Trophoblast cell (in vitro differentiated cells and primary cell): ENCODE data around the gene TGFBR3L.

Experiments used
- DNase-seq, 2 donors: peaks; one replicate each; pipeline ENCODE4 v3.0.0-alpha.2; 2016
- H2AFZ ChIP-seq: 2 replicates; pipeline ENCODE4 v1.6.1; 2013; ENCODE audit warnings: low read length, moderate library complexity, mild to moderate bottlenecking; ENCODE audit not compliant: insufficient read depth, poor library complexity
- H2AK5ac ChIP-seq: 2 replicates; pipeline ENCODE4 v1.6.1; 2013; ENCODE audit warnings: mild to moderate bottlenecking, low read length
- H2BK120ac ChIP-seq: 2 replicates; pipeline ENCODE4 v1.6.1; 2013; ENCODE audit warnings: low read length, mild to moderate bottlenecking, moderate library complexity; ENCODE audit not compliant: insufficient read depth, poor library complexity
- H2BK12ac ChIP-seq: 2 replicates; pipeline ENCODE4 v1.6.1; 2013; ENCODE audit warnings: mild to moderate bottlenecking, low read length, moderate library complexity
- H2BK5ac ChIP-seq: 2 replicates; pipeline ENCODE4 v1.6.1; 2013; ENCODE audit warnings: low read length, low read depth, moderate library complexity, mild to moderate bottlenecking; ENCODE audit not compliant: poor library complexity
- H3K14ac ChIP-seq: 2 replicates; pipeline ENCODE4 v1.6.1; 2013; ENCODE audit warnings: mild to moderate bottlenecking, low read length
- H3K18ac ChIP-seq: 2 replicates; pipeline ENCODE4 v1.6.1; 2013; ENCODE audit warnings: mild to moderate bottlenecking, low read length
- H3K23ac ChIP-seq: 2 replicates; pipeline ENCODE4 v1.6.1; 2013; ENCODE audit warnings: low read length
- H3K27ac ChIP-seq: 2 replicates; pipeline ENCODE4 v1.5.1; 2013; ENCODE audit warnings: low read depth, mild to moderate bottlenecking, inconsistent platforms, low read length, moderate library complexity
- H3K27me3 ChIP-seq: 2 replicates; pipeline ENCODE4 v1.6.1; 2013; ENCODE audit warnings: inconsistent platforms, mild to moderate bottlenecking, low read length, moderate library complexity; ENCODE audit not compliant: insufficient read depth
- H3K36me3 ChIP-seq, 2 experiments: 1 replicate in 1 of 2; 2 replicates in 1 of 2; pipeline ENCODE4 v1.6.1; 2013; ENCODE audit warnings: low read length in 2 of 2, mild to moderate bottlenecking in 2 of 2, moderate library complexity in 1 of 2; ENCODE audit not compliant: insufficient read depth in 2 of 2, control insufficient read depth in 1 of 2
- H3K4ac ChIP-seq: 2 replicates; pipeline ENCODE4 v1.6.1; 2013; ENCODE audit warnings: low read depth, mild to moderate bottlenecking, low read length, moderate library complexity
- H3K4me1 ChIP-seq, 2 experiments: 1 replicate in 1 of 2; 2 replicates in 1 of 2; pipeline ENCODE4 v1.6.1; 2013; ENCODE audit warnings: low read length in 2 of 2, mild to moderate bottlenecking in 2 of 2, moderate library complexity in 1 of 2; ENCODE audit not compliant: insufficient read depth in 2 of 2, control insufficient read depth in 1 of 2
- H3K4me2 ChIP-seq: 2 replicates; pipeline ENCODE4 v1.6.1; 2013; ENCODE audit warnings: inconsistent platforms, mild to moderate bottlenecking, low read length, moderate library complexity
- H3K4me3 ChIP-seq: 2 replicates; pipeline ENCODE4 v1.5.1; 2013; ENCODE audit warnings: mild to moderate bottlenecking, low read depth, low read length, inconsistent platforms
- H3K79me1 ChIP-seq: one replicate; pipeline ENCODE4 v1.6.1; 2013; ENCODE audit warnings: low read length
- H3K79me2 ChIP-seq: 2 replicates; pipeline ENCODE4 v1.6.1; 2013; ENCODE audit warnings: low read length, mild to moderate bottlenecking; ENCODE audit not compliant: control insufficient read depth, insufficient read depth, poor library complexity
- H3K9ac ChIP-seq: 2 replicates; pipeline ENCODE4 v1.6.1; 2013; ENCODE audit warnings: mild to moderate bottlenecking, low read length
- H3K9me3 ChIP-seq: 2 replicates; pipeline ENCODE4 v1.6.1; 2013; ENCODE audit warnings: low read depth, mild to moderate bottlenecking, control low read depth, inconsistent platforms, low read length; ENCODE audit not compliant: insufficient read depth
- H4K12ac ChIP-seq: 2 replicates; pipeline ENCODE4 v1.6.1; 2013; ENCODE audit warnings: low read depth, mild to moderate bottlenecking, low read length, moderate library complexity
- H4K8ac ChIP-seq: 2 replicates; pipeline ENCODE4 v1.6.1; 2013; ENCODE audit warnings: low read depth, mild to moderate bottlenecking, low read length, moderate library complexity
- H4K91ac ChIP-seq: one replicate; pipeline ENCODE4 v1.6.1; 2013; ENCODE audit warnings: low read depth, mild to moderate bottlenecking, low read length, moderate library complexity
- WGBS: extraction: QIAGEN DNeasy Blood & Tissue Kit; methylation state at CpG from one replicate; pipeline ENCODE4 v1.1.7; 2013; ENCODE audit warnings: missing lambda C conversion rate; ENCODE audit not compliant: insufficient read length, insufficient coverage; ENCODE audit errors: extremely low coverage; 5-methylcytosine and 5-hydroxymethylcytosine counted together

Gene TGFBR3L

GRCh38 chr19:7963566-7963965 is 48.9 kb downstream of the TGFBR3L start:
- H3K14ac ChIP-seq, result no peak overlapping the region
- DNase-seq, result no peak
- no peak overlapping the region for H2BK12ac ChIP-seq
- no peak overlapping the region for H3K27ac ChIP-seq
- H3K4me1 ChIP-seq, result peaks cover 4 to 11% of the 10 kb centered on the region in 2 experiments
- WGBS, result no CpG with 5 or more reads among the region's 25 CpGs
- no peak overlapping the region for H2BK120ac ChIP-seq
- no peak overlapping the region for H3K9ac ChIP-seq
- no peaks in the 10 kb centered on the region for H3K79me2 ChIP-seq
- H3K4ac ChIP-seq, result no peak overlapping the region
- H2BK5ac ChIP-seq, result no peak overlapping the region
- no peak overlapping the region for H2AFZ ChIP-seq
- no peak overlapping the region for H2AK5ac ChIP-seq
- no peak overlapping the region for H3K4me3 ChIP-seq
- no peaks in the 10 kb centered on the region for H3K27me3 ChIP-seq
- peaks cover 4% of the 10 kb centered on the region for H3K79me1 ChIP-seq
- H4K91ac ChIP-seq, result no peak overlapping the region
- H4K8ac ChIP-seq, result no peak overlapping the region
- H3K18ac ChIP-seq, result no peak overlapping the region
- H3K23ac ChIP-seq, result no peak overlapping the region
- H3K4me2 ChIP-seq, result no peak overlapping the region
- H3K36me3 ChIP-seq, result peaks cover 52 to 67% of the 10 kb centered on the region in 2 experiments
- no peak overlapping the region for H4K12ac ChIP-seq
- H3K9me3 ChIP-seq, result no peaks in the 10 kb centered on the region

- Histone ChIP-seq H3K4me3 (no peak overlapping the region), H4K12ac (no peak overlapping the region), H3K18ac (peak overlapping the region; percentile 68), H2BK120ac (no peak overlapping the region), H4K91ac (peak overlapping the region; percentile 59), H3K23ac (no peak overlapping the region), H3K4me2 (peak overlapping the region; percentile 42), H3K4ac (no peak overlapping the region), H2BK12ac (peak overlapping the region; percentile 65), H3K27ac (peak overlapping the region; percentile 89), H3K9ac (no peak overlapping the region), H3K36me3 (peaks cover 59 to 69% of the 10 kb centered on the region in 2 experiments), H2AK5ac (peak overlapping the region; percentile 75), H2AFZ (no peak overlapping the region), H2BK5ac (peak overlapping the region; percentile 60), H3K4me1 (peaks cover 4 to 11% of the 10 kb centered on the region in 2 experiments), H4K8ac (peak overlapping the region; percentile 22), H3K79me1 (peaks cover 4% of the 10 kb centered on the region), H3K9me3 (no peaks in the 10 kb centered on the region), H3K27me3 (no peaks in the 10 kb centered on the region), H3K14ac (peak overlapping the region; percentile 72), H3K79me2 (no peaks in the 10 kb centered on the region)
- DNase-seq, result peak in 1 of 2 donors; percentile 46
- no CpG with 5 or more reads among the region's 12 CpGs for WGBS
Observed at GRCh38 chr19:7965259-7965841, 50.7 kb downstream of the TGFBR3L start.

- H3K36me3 ChIP-seq, result peaks cover 62 to 69% of the 10 kb centered on the region in 2 experiments
- peak overlapping the region; percentile 89 for H3K27ac ChIP-seq
- WGBS, result no CpG with 5 or more reads among the region's 12 CpGs
- H3K9ac ChIP-seq, result peak overlapping the region; percentile 17
- no peak overlapping the region for H3K4ac ChIP-seq
- H3K9me3 ChIP-seq, result no peaks in the 10 kb centered on the region
- H4K12ac ChIP-seq, result no peak overlapping the region
- peaks cover 4 to 11% of the 10 kb centered on the region in 2 experiments for H3K4me1 ChIP-seq
- H3K23ac ChIP-seq, result no peak overlapping the region
- H2BK120ac ChIP-seq, result peak overlapping the region; percentile 28
- peak overlapping the region; percentile 59 for H4K91ac ChIP-seq
- H3K79me2 ChIP-seq, result no peaks in the 10 kb centered on the region
- peak overlapping the region; percentile 22 for H4K8ac ChIP-seq
- H2AFZ ChIP-seq, result no peak overlapping the region
- H3K79me1 ChIP-seq, result peaks cover 4% of the 10 kb centered on the region
- H2AK5ac ChIP-seq, result peak overlapping the region; percentile 75
- peak overlapping the region; percentile 68 for H3K18ac ChIP-seq
- peak; percentile 87 for DNase-seq
- peak overlapping the region; percentile 72 for H3K14ac ChIP-seq
- H2BK5ac ChIP-seq, result peak overlapping the region; percentile 60
- H3K4me2 ChIP-seq, result peak overlapping the region; percentile 42
- no peak overlapping the region for H3K4me3 ChIP-seq
- H3K27me3 ChIP-seq, result no peaks in the 10 kb centered on the region
- H2BK12ac ChIP-seq, result peak overlapping the region; percentile 65
Observed at GRCh38 chr19:7965921-7966665, 51.5 kb downstream of the TGFBR3L start.

- H4K12ac ChIP-seq, result no peak overlapping the region
- no peak overlapping the region for H2BK5ac ChIP-seq
- H3K4me1 ChIP-seq, result peaks cover 4 to 11% of the 10 kb centered on the region in 2 experiments
- H3K79me2 ChIP-seq, result no peaks in the 10 kb centered on the region
- H2BK120ac ChIP-seq, result no peak overlapping the region
- no peak overlapping the region for H3K4me2 ChIP-seq
- peaks cover 4% of the 10 kb centered on the region for H3K79me1 ChIP-seq
- no peak for DNase-seq
- no peak overlapping the region for H2AFZ ChIP-seq
- peaks cover 68 to 69% of the 10 kb centered on the region in 2 experiments for H3K36me3 ChIP-seq
- H4K91ac ChIP-seq, result no peak overlapping the region
- H3K18ac ChIP-seq, result no peak overlapping the region
- H3K9me3 ChIP-seq, result no peaks in the 10 kb centered on the region
- no CpG with 5 or more reads among the region's 15 CpGs for WGBS
- no peak overlapping the region for H3K4me3 ChIP-seq
- no peak overlapping the region for H3K14ac ChIP-seq
- no peak overlapping the region for H3K9ac ChIP-seq
- H2BK12ac ChIP-seq, result no peak overlapping the region
- no peak overlapping the region for H2AK5ac ChIP-seq
- H3K27me3 ChIP-seq, result no peaks in the 10 kb centered on the region
- H3K4ac ChIP-seq, result no peak overlapping the region
- no peak overlapping the region for H3K27ac ChIP-seq
- H3K23ac ChIP-seq, result no peak overlapping the region
- no peak overlapping the region for H4K8ac ChIP-seq
Observed at GRCh38 chr19:7968008-7968795, 53.6 kb downstream of the TGFBR3L start.
